KMS-11 (cell line): Measurements from ENCODE around the gene WTAP.

Source experiments
- H2AFZ ChIP-seq: fragments of 200-600 bp; sonication (generic); 2 replicates; pipeline ENCODE4 v1.6.1; 2016; ENCODE audit warnings: antibody characterized with exemption, mixed run types, low read depth
- H3K27ac ChIP-seq: fragments of 200-600 bp; sonication (generic); 2 replicates; pipeline ENCODE4 v1.6.1; 2016; ENCODE audit warnings: mild to moderate bottlenecking, mixed run types
- H3K27me3 ChIP-seq: fragments of 200-600 bp; sonication (generic); 2 replicates; pipeline ENCODE4 v1.6.1; 2017; ENCODE audit warnings: mild to moderate bottlenecking, low read depth, mixed run types, moderate library complexity; ENCODE audit not compliant: insufficient read depth
- H3K36me3 ChIP-seq: fragments of 200-600 bp; sonication (generic); 2 replicates; pipeline ENCODE4 v1.6.1; 2017; ENCODE audit warnings: mild to moderate bottlenecking, mixed run types; ENCODE audit not compliant: insufficient read depth
- H3K4me1 ChIP-seq: fragments of 200-600 bp; sonication (generic); 2 replicates; pipeline ENCODE4 v1.6.1; 2016; ENCODE audit warnings: mild to moderate bottlenecking, low read depth, mixed run types; ENCODE audit not compliant: poor library complexity, severe bottlenecking
- H3K4me2 ChIP-seq: fragments of 200-600 bp; sonication (generic); 2 replicates; pipeline ENCODE4 v1.7.0; 2016; ENCODE audit warnings: mild to moderate bottlenecking, mixed run types
- H3K4me3 ChIP-seq: fragments of 200-600 bp; sonication (generic); IDR thresholded peaks from 2 replicates; pipeline ENCODE4 v1.6.1; 2017; ENCODE audit warnings: low read depth, low read length, mixed read lengths; ENCODE audit not compliant: insufficient read depth
- H3K79me2 ChIP-seq: fragments of 200-600 bp; sonication (generic); 2 replicates; pipeline ENCODE4 v1.6.1; 2016; ENCODE audit warnings: low read depth, mixed run types; ENCODE audit not compliant: insufficient read depth
- H3K9ac ChIP-seq: fragments of 200-600 bp; sonication (generic); 2 replicates; pipeline ENCODE4 v1.6.1; 2016; ENCODE audit warnings: mild to moderate bottlenecking, mixed run types
- H4K20me1 ChIP-seq: fragments of 200-600 bp; sonication (generic); 2 replicates; pipeline ENCODE4 v1.6.1; 2016; ENCODE audit warnings: mild to moderate bottlenecking, mixed run types; ENCODE audit not compliant: insufficient read depth
- TF ChIP-seq, protein P1 (sequence below): fragments of 200-600 bp; sonication (generic); conservative IDR thresholded peaks from 2 replicates; pipeline ENCODE4 v1.6.1; 2017; ENCODE audit warnings: low read depth, mild to moderate bottlenecking, antibody characterized with exemption, low read length, moderate library complexity, mixed read lengths

WTAP gene

DNA sequence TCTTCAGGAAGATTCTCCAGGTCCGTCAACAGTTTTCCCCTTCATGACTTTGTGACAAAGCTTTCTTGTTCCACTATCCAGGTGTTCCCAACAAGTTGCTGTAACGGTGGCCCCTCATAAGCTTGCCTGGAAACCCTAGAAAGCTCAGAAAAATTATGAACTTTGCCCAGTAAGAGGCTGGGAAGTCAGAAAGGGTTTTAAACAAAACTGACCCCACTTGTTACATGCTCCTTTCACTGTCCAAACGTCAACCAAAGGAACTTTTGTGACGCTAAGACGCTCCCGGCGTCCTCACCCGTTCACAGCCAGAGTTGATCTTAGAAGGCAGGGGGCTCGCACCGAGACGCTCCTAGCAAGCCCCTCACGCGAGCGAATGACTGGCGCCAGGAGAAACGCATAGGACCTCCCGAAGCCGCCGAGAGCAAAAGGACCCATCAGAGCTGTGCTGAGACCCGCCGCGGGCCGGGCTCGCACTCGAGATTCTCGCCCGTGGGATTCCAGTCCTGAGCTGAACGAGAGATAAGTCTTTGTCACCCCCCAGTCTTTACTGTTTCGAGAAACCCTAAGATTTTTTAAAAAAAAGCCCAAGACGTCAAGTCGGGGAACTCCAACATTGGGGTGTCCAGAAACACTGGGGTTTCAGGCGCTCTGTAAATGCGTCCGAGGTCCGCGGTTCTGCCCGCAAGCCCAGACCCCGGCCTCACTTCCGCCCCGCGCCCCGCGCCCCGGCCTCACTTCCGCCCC is 34.0 kb downstream of the WTAP start:
- peak overlapping the region; percentile 95 for H2AFZ ChIP-seq
- TF ChIP-seq, protein P1, sequence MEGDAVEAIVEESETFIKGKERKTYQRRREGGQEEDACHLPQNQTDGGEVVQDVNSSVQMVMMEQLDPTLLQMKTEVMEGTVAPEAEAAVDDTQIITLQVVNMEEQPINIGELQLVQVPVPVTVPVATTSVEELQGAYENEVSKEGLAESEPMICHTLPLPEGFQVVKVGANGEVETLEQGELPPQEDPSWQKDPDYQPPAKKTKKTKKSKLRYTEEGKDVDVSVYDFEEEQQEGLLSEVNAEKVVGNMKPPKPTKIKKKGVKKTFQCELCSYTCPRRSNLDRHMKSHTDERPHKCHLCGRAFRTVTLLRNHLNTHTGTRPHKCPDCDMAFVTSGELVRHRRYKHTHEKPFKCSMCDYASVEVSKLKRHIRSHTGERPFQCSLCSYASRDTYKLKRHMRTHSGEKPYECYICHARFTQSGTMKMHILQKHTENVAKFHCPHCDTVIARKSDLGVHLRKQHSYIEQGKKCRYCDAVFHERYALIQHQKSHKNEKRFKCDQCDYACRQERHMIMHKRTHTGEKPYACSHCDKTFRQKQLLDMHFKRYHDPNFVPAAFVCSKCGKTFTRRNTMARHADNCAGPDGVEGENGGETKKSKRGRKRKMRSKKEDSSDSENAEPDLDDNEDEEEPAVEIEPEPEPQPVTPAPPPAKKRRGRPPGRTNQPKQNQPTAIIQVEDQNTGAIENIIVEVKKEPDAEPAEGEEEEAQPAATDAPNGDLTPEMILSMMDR = no peak

DNA sequence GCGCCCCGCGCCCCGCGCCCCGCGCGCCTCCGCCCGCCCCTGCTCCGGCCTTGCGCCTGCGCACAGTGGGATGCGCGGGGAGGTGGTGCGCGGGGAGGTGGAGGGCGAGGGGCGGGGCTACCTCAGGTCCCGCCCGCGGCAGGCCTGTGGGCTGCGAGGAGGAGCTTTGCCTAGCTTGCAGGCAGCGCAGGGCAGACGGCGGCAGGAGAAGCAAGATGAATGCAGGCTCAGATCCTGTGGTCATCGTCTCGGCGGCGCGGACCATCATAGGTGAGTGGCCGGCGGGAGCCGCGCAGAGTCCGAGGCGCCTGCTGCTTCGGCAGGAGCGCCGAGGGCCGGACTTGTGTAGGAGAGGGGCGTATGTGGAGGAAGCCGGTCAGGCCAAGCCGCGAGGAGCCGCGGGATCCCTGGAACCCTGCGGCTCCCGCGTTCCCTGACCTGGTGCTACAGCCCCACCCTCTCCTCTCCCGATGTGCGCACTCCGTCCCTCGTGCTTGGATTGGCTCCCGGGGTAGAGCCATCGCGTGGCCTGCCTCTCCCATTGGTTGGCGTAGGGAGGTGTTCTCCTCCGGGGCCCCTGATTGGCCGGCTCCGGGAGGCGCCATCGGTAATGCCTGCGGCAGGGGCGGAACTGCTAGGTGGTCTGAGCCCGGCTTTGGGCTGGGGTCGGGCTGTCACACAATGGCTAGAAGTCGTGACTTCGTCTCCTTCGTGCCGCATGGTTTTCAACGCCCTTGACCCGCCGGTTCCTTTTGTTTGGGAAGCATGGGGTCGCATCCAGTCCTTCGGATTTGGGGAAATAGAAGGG is 34.8 kb downstream of the WTAP start, which contains the start of gene ACAT2:
ACAT2 (plus strand) TSS at position 173 of the 808 bp plus-strand sequence; CDS start at position 216, 43 bp downstream.
- Histone ChIP-seq H3K4me1 (peaks cover 13% of the 10 kb centered on the region), H3K9ac (peak within 1 kb of the TSS; percentile 82), H2AFZ (peak within 1 kb of the TSS; percentile 95), H3K4me2 (peak within 1 kb of the TSS; percentile 88), H3K36me3 (no peaks in the 10 kb centered on the region), H3K27ac (peak within 1 kb of the TSS; percentile 82), H3K79me2 (no peaks in the 10 kb centered on the region), H3K4me3 (no peak within 1 kb of the TSS), H4K20me1 (no peaks in the 10 kb centered on the region), H3K27me3 (no peaks in the 10 kb centered on the region)
- TF ChIP-seq, protein P1 = no peak

More for the DNA sequence above, 34.0 kb downstream of the WTAP start:
- Histone ChIP-seq H3K4me2 (peak overlapping the region; percentile 88), H3K9ac (peak overlapping the region; percentile 82), H4K20me1 (no peaks in the 10 kb centered on the region), H3K79me2 (no peaks in the 10 kb centered on the region), H3K36me3 (no peaks in the 10 kb centered on the region), H3K27ac (peak overlapping the region; percentile 82), H3K4me3 (no peak overlapping the region), H3K4me1 (peaks cover 13% of the 10 kb centered on the region), H3K27me3 (no peaks in the 10 kb centered on the region)

DNA sequence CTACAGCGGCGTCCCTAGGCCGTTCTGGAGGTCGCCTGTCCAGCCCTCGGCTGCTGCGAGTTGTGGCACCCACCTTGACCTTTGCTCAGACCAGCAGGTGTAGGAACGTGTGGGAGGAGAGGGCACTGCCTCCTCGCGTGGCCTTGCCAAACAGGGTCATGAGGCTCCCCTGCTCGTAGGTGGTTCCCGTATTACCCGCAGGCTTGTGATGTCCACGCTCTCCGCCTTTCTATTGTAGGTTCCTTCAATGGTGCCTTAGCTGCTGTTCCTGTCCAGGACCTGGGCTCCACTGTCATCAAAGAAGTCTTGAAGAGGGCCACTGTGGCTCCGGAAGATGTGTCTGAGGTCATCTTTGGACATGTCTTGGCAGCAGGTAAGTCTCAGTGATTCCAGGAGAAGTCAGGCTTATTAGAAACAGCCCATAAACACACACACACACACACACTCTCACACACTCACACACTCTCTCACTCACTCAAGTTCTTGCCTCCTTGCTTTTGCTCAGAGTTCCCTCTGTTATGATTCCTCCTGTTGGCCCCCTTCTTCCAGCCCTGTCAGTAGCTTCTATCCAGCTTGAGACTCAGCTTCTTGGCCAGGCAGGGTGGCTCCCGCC is 35.5 kb downstream of the WTAP start:
- Histone ChIP-seq H2AFZ (peak overlapping the region; percentile 90), H3K9ac (peak overlapping the region; percentile 82; the same call in 1 of the 2 replicates), H3K27me3 (no peaks in the 10 kb centered on the region), H3K4me3 (no peak overlapping the region), H3K27ac (peak overlapping the region; percentile 40; the same call in 1 of the 2 replicates), H3K79me2 (no peaks in the 10 kb centered on the region), H3K4me2 (peak overlapping the region; percentile 58), H3K4me1 (peaks cover 13% of the 10 kb centered on the region), H4K20me1 (no peaks in the 10 kb centered on the region), H3K36me3 (no peaks in the 10 kb centered on the region)
- TF ChIP-seq, protein P1 = no peak

DNA sequence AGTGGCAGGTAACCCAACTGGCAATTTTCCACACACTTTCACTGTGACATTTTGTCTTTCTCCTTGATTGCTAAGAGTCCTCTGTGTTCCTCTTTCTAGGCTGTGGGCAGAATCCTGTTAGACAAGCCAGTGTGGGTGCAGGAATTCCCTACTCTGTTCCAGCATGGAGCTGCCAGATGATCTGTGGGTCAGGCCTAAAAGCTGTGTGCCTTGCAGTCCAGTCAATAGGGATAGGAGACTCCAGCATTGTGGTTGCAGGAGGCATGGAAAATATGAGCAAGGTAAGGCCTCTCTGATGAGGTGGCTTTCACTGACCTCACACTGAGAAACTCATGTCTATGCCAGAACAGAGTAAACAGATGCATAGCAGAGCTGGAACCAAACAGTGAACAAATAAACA is 39.6 kb downstream of the WTAP start:
- Histone ChIP-seq H3K27me3 (no peaks in the 10 kb centered on the region), H4K20me1 (no peaks in the 10 kb centered on the region), H3K79me2 (no peaks in the 10 kb centered on the region), H3K27ac (no peak overlapping the region), H2AFZ (no peak overlapping the region), H3K4me2 (no peak overlapping the region), H3K9ac (no peak overlapping the region), H3K4me3 (no peak overlapping the region), H3K4me1 (no peaks in the 10 kb centered on the region), H3K36me3 (peaks cover 6% of the 10 kb centered on the region; the same call in 1 of the 2 replicates)
- TF ChIP-seq, protein P1 = no peak
